GM18873 (cell line): ENCODE data around the gene CNTLN.
"Not testable (repeated sequence)": the region's sequence is repeated elsewhere in the genome, so short reads cannot be mapped to it uniquely, and the experiment has no call there.

Experiments used
- ATAC-seq: cut with Tn5 transposase; IDR thresholded peaks from one replicate; pipeline ENCODE4 v1.9.1; 2021; ENCODE audit warnings: mild to moderate bottlenecking, moderate library complexity, moderate number of reproducible peaks; ENCODE audit not compliant: unreplicated experiment, low FRiP score

Gene CNTLN

GRCh38 chr9:17134396-17135294 is at the start of gene CNTLN:
TSS of gene CNTLN (plus strand) at chr9:17135040. CDS start at chr9:17135066, 26 bp downstream.
- ATAC-seq: no peak

DNA sequence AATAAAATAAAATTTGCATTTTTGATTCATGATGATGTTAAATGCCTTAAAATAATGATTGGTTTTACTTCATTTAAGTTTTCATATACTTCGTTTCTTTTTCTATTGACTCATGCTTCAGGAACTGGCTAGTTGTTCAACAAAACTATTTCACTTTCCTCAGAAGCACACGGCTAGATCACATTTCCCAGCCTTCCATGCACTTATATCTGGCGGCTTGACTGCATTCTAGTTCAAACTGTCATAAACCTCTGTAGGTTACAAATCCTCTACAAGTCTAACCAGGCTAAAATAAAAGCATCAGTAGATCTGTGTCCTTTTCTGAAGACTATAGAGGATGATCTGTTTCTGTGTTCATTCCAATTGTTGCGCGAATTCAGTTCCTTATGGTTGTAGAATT is 46.3 kb upstream of the CNTLN start:
- ATAC-seq: no peak

GRCh38 chr9:17090041-17090440 is 44.8 kb upstream of the CNTLN start:
- no peak for ATAC-seq

DNA sequence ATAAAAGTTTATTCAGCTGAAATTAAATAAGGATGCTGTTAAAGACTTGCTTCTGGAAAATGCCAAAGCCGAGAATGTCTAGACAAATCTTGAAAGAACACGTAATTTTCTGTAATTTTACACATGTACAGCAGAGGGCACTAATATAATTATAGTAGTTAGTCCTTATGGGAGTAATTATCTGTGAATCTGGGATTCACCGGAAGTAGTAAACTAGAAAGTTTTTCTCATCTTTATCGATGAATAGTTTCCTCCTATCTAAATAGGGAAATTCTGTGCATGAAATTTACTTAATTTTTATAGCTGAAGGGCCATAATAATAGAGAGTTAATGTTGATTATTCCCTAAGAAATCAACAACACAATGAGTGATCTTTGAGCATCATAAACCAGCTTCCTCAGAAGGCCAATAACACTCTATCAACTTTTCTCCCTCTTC is 18.4 kb upstream of the CNTLN start:
- ATAC-seq: no peak

GRCh38 chr9:17117372-17117771 is 17.5 kb upstream of the CNTLN start:
- ATAC-seq: no peak

GRCh38 chr9:17120203-17120602 is 14.6 kb upstream of the CNTLN start:
- ATAC-seq: no peak

- ATAC-seq: no peak
These were observed 13.6 kb upstream of the CNTLN start for GRCh38 chr9:17121264-17121663.

DNA sequence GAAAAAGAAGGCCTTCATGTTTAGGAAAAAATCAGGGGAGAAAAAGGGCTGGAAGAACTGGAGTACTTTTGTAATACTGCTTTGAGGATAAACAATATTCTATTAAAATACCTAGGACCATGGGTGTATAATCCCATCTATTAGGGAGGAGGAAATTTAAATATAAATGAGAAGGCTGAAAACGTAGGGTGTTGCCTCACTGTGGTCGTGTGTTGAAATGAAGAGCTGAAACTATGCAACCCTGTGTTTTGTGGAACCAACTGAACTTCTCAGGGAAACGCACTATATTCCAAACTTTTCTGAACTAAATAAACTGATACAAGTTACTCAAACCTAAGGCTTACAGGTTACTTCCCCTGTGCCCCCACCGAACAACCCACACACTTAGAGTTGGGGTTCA is 4.5 kb upstream of the CNTLN start:
- no peak for ATAC-seq

GRCh38 chr9:17130725-17131124 is 4.1 kb upstream of the CNTLN start:
- ATAC-seq: no peak

GRCh38 chr9:17131494-17131893 is 3.3 kb upstream of the CNTLN start:
- no peak for ATAC-seq

DNA sequence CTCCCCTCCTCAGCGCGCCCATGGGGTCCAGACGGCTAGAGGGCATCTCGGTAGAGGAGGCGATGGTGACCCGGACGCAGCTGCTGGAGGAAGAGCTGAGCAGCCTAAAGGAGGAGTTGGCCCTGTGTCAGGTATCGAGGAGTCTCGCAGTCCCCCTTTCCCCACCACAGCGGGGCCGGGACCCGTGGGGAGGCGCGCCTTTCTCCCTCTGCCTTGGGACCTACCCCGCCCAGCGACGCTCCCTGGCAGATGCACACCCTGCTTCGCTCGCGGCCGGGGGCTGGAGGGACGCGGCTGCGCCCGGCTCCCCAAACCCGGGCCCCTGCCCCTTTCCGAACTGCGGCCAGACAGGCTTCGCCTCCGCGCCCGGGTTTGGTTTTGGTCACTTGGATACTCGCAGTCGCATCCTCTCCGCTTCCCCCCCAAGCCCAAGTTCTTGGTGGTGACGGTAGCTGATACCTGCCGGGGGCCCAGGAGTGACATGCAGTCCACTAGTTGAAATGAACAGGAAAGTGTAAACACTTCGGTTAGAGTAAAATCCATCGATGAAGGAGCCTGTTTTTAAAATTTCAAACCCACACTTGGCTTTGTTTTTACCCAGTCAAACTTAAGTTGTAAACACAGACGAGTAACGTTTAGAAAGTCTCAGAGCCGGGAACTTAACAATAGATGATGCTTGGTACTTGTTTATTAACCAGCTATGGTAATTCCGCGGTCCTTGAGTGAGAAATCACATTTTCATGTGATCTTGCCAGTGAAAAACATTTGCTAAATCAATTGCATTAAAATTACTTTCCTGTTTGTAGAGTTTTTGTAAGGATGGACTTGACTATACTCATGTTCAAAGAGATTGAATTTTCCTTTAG is 688 bp downstream of the CNTLN start:
- no peak for ATAC-seq

- no peak for ATAC-seq
These were observed 2.7 kb downstream of the CNTLN start for GRCh38 chr9:17137566-17137965.

- ATAC-seq: no peak
These were observed 3.7 kb downstream of the CNTLN start for GRCh38 chr9:17138503-17138902.

DNA sequence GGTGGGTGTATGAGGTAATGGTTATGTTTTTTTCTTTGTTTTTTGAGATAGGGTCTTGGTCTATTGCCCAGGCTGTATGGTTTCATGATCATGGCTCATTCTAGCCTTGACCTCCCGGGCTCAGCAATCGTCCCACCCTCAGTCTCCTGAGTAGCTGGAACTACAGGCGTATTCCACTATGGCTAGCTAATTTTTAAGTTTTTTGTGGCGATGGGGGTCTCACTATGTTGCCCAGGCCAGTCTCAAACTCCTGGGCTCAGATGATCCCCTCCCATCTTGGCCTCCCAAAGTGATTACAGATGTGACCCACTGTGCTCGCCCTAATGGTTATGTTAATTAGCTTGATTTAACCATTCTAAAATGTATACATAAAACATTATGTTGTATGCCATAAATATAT is 5.6 kb downstream of the CNTLN start:
- no peak for ATAC-seq

DNA sequence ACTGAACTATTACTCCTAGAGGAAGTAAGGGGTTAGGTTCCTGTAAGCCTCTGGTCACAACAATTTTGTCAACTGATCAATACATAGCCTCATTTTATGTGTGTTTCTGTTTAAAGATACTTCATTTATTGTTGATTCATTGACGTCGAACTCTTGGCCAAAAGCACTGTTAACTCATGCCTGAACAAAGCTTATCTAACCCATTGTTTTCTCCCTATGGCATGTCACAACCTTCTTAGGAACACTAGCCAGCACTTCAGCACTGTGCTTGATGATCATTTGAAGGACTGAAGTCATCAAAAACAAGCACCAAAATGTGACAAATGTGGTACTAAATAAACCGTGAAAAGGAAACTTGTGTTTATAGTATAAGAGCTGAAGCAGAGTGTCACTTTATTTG is 13.5 kb downstream of the CNTLN start:
- no peak for ATAC-seq

GRCh38 chr9:17159469-17159868 is 24.6 kb downstream of the CNTLN start:
- no peak for ATAC-seq

DNA sequence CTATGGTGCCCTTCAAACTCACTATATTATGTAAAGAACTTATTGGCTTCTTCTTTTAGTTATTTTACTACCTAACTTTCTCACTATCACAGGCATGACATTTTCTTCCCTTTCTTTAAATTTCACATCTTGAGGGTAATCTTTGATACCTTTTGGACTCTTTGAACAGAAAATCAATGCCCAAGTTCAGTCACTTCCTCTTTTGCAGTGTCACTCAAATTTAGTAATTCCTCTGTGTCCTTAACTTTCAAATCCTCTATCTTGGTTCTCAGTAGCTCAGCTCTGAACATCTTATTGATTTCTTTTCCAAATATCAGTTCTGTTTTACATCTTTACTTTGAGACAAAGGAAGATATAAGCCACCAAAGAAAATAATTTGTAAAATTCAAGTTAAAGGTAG is 25.5 kb downstream of the CNTLN start:
- no peak for ATAC-seq

DNA sequence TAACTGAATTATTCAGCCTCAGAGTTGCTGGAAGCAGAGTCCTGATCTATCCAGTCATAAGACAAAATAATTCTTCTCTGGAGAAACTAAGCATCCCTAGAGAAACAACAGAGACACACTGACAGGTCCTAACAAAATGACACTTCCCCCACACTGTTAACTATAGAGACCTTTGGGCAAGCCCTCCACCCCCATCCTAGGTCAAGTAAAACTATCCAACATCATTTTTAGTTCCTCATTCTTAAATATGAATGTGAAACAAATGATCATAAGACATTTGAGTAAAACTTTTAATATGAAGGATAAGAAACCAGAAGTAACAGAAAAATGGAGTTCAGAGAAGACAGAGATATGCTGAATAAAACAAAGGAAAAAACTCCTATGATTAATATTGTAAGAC is 30.9 kb downstream of the CNTLN start:
- ATAC-seq: no peak

GRCh38 chr9:17166346-17166745 is 31.5 kb downstream of the CNTLN start:
- no peak for ATAC-seq

DNA sequence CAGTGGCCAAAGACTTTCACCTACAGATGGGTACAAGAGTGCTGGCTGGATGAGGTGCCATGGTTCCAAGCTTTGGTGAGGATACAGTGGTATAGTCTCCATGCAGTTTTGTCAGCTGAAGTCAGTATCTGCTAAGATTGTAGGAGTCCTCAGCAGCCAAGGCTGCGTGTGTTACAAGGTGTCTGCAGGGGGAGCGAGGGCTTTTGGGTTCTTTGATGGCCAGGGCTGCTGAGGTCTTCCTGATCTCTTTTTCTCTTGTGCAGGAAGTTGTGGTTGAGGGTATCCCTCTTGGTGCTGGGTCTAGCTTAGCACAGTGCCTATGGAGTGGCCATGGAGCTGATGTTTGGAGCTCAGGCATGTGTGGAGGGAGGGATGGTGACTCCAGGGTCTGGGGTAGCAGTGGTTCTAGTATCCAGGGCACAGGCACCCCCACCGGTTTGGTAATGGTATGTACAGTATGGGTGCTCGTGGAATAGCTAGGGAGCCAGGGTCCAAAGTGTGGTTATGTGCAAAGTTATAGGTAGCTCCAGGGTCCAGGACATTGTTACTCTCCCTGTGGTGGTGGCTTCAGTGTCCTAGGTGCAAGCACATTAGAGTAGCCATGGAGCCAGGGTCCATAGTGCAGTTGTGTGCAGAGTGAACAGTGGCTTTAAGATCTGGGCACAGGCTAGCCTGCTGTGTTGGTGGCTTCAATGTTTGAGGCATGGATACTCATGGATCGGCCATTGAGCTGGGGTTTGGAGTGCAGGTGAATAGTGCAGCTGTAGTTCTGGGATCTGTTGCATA is 36.7 kb downstream of the CNTLN start:
- ATAC-seq: no peak

DNA sequence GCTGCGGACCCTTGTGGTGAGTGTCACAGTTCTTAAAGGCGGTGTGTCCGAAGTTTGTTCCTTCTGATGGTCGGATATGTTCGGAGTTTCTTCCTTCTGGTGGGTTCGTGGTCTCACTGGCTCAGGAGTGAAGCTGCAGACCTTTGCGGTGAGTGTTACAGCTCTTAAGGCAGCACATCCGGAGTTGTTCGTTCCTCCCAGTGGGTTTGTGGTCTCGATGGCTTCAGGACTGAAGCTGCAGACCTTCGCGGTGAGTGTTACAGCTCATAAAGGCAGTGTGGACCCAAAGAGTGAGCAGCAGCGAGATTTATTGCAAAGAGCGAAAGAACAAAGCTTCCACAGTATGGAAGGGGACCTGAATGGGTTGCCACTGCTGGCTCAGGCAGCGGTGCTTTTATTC is 42.7 kb downstream of the CNTLN start:
- not testable (repeated sequence) for ATAC-seq
